GM19468 (cell line): Measurements from ENCODE around the gene ARHGEF33.

Experiments
- ATAC-seq: cut with Tn5 transposase; IDR thresholded peaks from one replicate; pipeline ENCODE4 v1.9.1; 2021; ENCODE audit warnings: mild to moderate bottlenecking, moderate library complexity, moderate number of reproducible peaks; ENCODE audit not compliant: unreplicated experiment; ENCODE audit errors: extremely low read depth

ARHGEF33 gene

GRCh38 chr2:38889575-38889974, at the start of gene ARHGEF33:
Gene ARHGEF33, plus strand, starts transcription at chr2:38889875. Its CDS starts 29,573 bp downstream, at chr2:38919448.
- no peak for ATAC-seq

GRCh38 chr2:38850045-38850444, 39.6 kb upstream of the ARHGEF33 start:
- ATAC-seq = peak; percentile 75

GRCh38 chr2:38856165-38856564, 33.5 kb upstream of the ARHGEF33 start:
- ATAC-seq = no peak

GRCh38 chr2:38862476-38862875, 27.2 kb upstream of the ARHGEF33 start:
- no peak for ATAC-seq

- no peak for ATAC-seq
Measured at GRCh38 chr2:38863061-38863695, 26.5 kb upstream of the ARHGEF33 start.

- no peak for ATAC-seq
Measured at GRCh38 chr2:38866773-38867443, 22.8 kb upstream of the ARHGEF33 start.

- ATAC-seq = no peak
Measured at GRCh38 chr2:38871432-38871831, 18.2 kb upstream of the ARHGEF33 start.

- no peak for ATAC-seq
Measured at GRCh38 chr2:38873763-38874162, 15.9 kb upstream of the ARHGEF33 start.

- ATAC-seq = no peak
Measured at GRCh38 chr2:38875227-38875575, 14.5 kb upstream of the ARHGEF33 start.

- ATAC-seq = peak; percentile 96
Measured at GRCh38 chr2:38875576-38876367, 13.9 kb upstream of the ARHGEF33 start, which contains the start of the genes DHX57 and MORN2. Gene DHX57, minus strand, starts transcription at chr2:38875934. Its CDS starts 7,529 bp downstream, at chr2:38868405. Gene MORN2, plus strand, starts transcription at chr2:38875976.

- no peak for ATAC-seq
Measured at GRCh38 chr2:38876407-38876806, 13.3 kb upstream of the ARHGEF33 start.

- no peak for ATAC-seq
Measured at GRCh38 chr2:38886063-38886462, 3.6 kb upstream of the ARHGEF33 start.

- ATAC-seq = no peak
Measured at GRCh38 chr2:38887347-38887746, 2.3 kb upstream of the ARHGEF33 start.

- no peak for ATAC-seq
Measured at GRCh38 chr2:38887902-38888554, 1.6 kb upstream of the ARHGEF33 start.

- no peak for ATAC-seq
Measured at GRCh38 chr2:38889045-38889444, 630 bp upstream of the ARHGEF33 start.

GRCh38 chr2:38892819-38893218, 3.1 kb downstream of the ARHGEF33 start:
- ATAC-seq = no peak

GRCh38 chr2:38898256-38898655, 8.6 kb downstream of the ARHGEF33 start:
- ATAC-seq = no peak

- no peak for ATAC-seq
Measured at GRCh38 chr2:38900726-38901125, 11.1 kb downstream of the ARHGEF33 start.

- ATAC-seq = peak; percentile 28
Measured at GRCh38 chr2:38905251-38905650, 15.6 kb downstream of the ARHGEF33 start.

GRCh38 chr2:38907242-38907641, 17.6 kb downstream of the ARHGEF33 start:
- ATAC-seq = no peak
